Activated CD8-positive, alpha-beta memory T cell treated with anti-CD3 and anti-CD28 coated beads for 4 hours (primary cell): ENCODE results near the gene STX5.
"Not testable (repeated sequence)": the region's sequence is repeated elsewhere in the genome, so short reads cannot be mapped to it uniquely, and the experiment has no call there.

Source experiments
- DNase-seq, 2 donors: peaks; one replicate each; pipeline ENCODE4 v3.0.0-alpha.2; 2020; ENCODE audit warnings: low read depth in 2 of 2

Gene STX5

DNA sequence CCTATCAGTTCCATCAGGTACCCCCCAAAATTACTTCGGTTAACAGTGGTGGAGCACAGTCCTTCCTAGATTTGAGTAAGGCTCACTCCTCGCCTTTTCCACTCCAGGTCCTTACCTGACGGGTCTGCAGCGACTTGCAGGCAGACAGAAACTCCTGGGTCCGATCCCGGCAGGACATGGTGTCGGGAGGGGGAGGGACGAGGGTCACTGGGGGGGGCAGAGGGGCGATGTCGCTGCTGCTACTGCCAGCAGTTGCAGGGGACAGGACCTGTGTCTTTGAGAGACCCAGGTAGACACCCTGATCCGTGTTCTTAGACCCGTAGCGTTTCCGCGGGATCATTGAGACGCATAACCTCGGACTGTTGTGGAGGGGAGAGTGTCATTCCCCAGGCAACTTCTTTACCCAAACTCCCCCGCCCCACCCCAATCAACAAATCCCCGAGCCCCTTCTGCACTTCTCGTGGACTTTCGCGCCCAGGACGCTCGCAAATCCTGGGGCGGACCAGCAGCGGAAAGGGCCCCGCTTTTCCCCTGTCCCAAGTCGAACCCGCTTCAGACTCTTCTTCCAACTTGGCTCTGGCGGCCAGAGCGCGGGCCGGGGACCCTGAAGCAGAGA is 839 bp downstream of the STX5 start:
- no peak for DNase-seq

- not testable (repeated sequence) for DNase-seq
Measured at GRCh38 chr11:62828130-62828529, 3.7 kb downstream of the STX5 start.

DNA sequence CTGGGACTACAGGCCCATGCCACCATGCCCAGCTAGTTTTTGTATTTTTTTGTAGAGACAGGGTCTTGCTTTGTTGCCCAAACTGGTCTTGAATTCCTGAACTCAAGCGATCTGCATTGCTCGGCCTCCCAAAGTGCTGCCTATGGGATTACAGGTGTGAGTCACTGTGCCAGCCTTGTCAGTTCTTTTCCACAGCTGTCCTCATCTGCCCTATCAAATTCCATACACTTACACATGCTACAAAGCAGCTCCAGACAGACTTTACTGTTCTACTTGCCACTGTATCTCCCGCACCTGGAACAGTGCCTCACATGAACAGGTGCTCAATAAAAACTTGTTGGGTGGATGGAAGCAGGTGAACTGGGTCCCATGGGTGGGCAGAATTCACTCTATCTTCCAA is 8.2 kb downstream of the STX5 start:
- no peak for DNase-seq

DNA sequence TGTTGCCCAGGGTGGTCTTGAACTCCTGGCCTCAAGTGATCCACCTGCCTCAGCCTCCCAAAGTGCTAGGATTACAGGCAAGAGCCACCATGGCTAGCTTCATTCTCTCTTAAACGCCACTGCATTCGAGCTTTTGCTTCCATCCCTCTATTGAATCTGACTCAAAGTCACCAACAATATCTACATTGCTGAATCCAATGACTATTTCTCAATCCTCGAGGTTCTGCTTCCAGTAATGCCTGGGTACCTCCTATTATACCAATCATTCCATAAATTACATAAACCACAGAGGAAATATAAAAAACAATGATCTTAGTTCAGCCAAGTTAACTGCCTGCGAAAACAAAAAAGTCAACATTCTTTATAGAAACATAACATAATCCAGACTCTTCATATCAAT is 14.7 kb downstream of the STX5 start:
- DNase-seq = no peak

GRCh38 chr11:62816557-62816956 is 15.3 kb downstream of the STX5 start:
- DNase-seq = no peak

DNA sequence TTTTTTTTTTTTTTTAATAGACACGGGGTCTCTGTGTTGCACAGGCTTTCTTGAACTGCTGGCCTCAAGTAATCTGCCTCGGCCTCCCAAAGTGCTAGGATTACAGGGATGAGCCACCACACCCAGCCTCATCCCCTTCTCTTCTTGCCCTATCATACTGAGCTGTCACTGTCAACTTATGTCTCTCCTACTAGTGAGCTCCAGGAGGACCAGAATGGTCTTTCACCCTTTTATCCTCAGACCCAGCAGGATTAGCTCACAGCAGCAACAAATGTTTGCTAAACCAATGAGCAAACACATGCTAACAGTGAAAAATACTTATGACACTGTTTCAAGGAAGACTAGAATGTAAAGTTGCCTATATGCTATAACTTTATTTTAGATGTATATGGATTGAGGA is 20.2 kb downstream of the STX5 start:
- DNase-seq = no peak

GRCh38 chr11:62810748-62811147 is 21.1 kb downstream of the STX5 start:
- no peak for DNase-seq

DNA sequence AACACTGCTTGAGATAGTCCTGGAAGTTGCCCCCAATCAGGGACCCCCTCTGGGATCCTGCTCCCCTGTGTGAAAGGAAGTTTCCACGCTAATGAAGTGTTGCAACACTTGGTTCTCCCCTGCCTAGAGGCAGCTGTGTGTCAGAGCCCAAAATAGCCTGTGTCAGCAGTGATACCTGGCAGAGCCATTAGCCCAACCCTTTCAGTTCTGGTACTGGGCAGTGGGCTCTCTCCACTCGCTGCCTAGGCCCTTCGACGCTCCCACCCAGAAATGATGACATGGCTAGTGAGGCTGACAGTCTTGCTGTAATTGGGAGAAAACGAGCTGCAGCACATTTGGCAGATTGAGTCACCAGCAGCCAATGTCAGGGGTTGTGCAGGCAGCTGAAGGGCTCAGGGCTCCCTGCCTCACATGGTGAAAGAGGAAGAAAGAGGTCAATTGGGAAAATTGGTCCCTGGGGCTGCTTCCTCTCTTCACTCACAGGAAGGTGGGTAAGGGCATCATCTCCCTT is 25.2 kb downstream of the STX5 start:
- DNase-seq = no peak

DNA sequence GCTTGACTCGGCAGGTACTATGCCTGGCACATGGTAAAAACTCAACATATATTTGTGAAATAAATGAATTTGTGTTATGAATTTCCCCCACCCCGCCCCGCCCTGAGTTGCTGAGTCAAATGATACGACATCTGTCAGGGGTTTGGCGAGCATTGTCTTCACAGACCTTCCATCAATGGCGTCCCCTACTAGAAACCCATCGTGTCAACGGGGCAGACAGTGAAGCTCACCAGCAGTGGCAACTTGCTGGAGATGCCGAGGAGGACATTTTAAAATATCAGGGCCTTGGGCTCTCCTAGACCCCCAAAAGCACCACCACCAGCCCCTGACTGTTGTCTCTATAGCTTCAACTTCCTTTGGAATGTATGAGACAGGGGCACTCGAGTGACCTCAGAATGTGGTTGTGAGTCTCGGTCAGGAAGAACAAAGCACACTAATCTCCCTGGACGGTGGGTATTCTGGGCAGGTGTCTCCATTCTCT is 25.9 kb downstream of the STX5 start:
- no peak for DNase-seq

DNA sequence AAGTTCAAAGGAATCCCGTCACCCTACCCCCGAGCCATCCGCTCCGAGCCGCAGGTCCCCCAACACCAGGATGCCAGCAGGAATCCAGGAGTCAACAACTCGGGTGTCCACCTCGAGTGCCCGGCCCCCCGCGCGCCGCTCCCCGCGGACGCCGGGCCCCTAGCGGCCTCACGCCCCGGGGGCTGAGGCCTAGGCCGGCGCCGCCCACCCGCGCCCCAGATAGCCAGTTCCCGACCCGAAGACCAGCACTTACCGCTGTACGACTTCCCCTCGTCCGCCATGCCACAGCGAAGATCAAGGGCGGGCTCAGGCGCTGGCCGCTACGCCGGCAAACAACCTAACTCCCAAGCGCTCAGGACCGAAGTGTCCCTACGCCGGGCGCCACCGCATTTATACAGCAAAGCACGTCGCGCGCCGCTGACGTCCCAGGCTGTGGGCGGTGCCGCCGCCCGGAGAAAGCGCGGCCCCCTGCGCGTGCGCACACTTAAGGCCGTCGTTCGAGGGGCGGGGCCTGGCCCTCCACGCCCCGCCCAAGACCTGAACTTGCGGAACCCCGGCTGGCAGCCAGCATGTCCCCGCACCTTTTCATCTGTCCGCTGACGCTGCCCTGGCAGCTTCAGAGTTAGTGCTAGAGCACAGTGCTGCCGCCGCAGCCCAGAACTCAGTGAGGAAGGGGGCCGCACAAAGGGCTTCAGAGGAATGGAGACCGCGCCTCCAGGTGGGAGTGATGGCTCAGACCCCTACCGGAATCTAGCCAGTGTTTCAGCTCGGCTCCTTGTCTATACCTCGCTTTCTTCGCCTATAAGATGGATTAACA is 26.6 kb downstream of the STX5 start, which contains the start of gene NXF1:
Gene NXF1, minus strand, starts transcription at position 365 of the 817 bp plus-strand sequence. Its CDS starts 84 bp downstream, at position 281.
- peak; percentile 87 for DNase-seq

- no peak for DNase-seq
Measured at GRCh38 chr11:62804310-62805075, 27.4 kb downstream of the STX5 start.

DNA sequence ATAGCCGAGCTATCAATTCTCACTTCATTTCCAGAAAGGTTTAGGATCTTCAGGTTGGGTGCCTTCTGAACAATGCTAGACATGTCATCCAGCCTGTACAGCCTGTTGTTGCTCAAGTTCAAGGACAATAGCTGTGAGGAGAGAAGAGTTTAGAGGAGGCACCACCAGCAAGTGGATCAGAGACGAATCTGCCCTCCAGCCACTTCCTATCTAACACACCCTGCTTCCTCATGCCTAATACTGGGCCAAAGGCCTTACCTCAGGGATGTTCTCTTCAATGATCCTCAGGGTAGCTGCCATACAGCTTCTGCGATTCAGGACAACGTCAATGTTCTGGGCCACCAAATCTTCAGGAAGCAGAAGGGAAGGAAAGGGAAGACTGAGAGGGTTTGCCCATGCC is 30.8 kb downstream of the STX5 start:
- no peak for DNase-seq

DNA sequence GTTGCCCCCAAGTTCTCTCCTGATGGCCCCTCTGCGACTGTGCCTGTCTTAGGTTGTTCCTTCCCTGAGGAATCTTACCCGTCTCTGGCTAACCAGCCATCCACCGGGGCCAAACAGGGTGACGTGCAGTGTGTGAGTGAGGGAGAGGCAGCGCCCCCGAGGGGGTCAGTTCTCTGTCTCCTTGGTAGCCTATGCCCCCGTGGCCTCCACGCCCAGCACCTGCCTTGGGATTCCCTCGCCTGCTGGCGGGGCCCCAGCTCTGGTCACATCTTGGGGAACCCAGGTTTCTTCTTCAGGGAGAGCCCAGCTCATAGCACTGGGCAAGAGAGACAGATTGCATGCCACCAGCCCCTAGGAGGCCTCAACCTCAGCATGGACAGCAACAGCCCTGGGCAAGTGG is 32.4 kb downstream of the STX5 start:
- DNase-seq = no peak

GRCh38 chr11:62796281-62796680 is 35.6 kb downstream of the STX5 start:
- no peak for DNase-seq

DNA sequence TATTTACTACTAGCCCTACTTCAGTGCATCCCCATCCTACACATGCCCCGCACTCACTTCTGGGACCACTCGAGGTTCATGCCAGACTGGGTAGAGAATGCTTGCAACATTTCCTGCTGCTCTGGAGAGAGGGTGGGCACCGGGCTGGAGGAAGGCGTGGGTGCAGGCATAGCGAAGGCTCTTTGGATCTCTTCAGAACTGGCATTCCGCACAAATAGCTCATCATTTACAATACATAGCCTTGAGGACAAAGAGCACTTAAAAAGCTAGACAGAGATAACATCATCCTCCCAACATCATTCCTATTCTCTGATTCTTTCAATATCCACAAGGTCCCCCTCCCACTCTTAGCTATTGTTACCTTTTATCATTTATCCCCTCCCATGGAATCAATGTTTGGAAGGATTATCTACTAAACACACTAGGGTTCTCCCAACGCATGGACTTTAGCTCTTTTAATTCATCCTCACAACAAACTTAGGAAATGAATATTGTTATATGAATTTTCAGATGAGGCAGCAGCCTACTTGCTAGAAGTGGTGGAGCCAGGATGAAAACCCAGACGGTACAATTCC is 37.6 kb downstream of the STX5 start:
- DNase-seq = no peak

GRCh38 chr11:62792202-62792575 is 39.7 kb downstream of the STX5 start:
- DNase-seq = no peak

DNA sequence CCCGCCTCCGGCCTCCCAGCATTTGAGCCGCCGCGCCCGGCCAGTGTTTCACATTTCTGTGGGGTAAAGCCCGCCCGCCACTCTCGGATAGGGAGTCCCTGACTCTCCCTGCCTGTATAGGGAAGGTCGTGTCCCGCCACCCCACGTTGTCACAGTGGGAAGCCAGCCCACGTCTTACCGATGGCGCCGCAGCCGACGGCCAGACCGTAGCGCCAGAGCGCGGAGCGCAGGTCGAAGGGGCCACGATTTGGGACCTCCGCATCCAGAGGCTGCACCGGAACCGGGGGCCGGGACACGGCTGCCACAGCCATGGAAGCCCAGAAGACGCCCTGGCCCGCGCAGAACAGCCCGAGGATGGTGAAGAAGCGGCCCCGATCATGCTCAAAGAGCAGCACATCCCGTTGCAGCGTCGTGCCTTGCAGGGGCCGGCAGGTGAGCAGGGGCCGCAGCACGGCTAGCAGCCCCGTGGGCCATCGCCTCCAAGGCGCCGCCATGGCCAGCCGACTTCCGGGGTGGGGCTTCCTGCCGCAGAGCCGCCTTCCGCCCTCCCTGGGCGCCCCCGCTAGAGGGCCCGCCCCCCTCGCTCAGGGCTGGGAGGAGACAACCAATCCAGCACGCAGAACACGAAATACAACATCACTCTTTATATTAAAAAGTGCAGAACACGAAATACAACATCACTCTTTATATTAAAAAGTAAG is 40.2 kb downstream of the STX5 start, which contains the start of gene TMEM223:
Gene TMEM223, minus strand, starts transcription at position 506 of the 701 bp plus-strand sequence. Its CDS starts 12 bp downstream, at position 494.
- DNase-seq = peak; percentile 78 to 83

DNA sequence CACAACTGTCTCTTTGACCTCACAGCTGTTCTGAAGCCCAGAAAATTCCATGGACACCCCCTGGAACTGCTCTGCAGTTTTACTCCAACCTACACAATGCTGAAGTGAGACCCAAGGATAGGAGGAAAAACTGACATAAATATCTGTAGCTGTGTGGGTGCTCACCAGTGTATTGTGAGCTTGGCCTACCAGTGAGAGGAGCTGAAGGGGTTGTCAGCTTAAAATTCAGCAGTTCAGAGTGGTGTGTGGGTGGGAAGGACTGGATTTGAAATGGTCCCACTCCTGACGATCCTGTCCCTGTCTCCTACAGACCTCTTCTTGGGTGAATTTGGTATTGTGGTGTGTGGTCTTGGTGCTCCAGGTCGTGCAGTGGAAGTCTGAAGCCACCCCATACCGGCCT is 42.3 kb downstream of the STX5 start:
- DNase-seq = no peak

GRCh38 chr11:62788991-62789390 is 42.9 kb downstream of the STX5 start:
- DNase-seq = no peak

DNA sequence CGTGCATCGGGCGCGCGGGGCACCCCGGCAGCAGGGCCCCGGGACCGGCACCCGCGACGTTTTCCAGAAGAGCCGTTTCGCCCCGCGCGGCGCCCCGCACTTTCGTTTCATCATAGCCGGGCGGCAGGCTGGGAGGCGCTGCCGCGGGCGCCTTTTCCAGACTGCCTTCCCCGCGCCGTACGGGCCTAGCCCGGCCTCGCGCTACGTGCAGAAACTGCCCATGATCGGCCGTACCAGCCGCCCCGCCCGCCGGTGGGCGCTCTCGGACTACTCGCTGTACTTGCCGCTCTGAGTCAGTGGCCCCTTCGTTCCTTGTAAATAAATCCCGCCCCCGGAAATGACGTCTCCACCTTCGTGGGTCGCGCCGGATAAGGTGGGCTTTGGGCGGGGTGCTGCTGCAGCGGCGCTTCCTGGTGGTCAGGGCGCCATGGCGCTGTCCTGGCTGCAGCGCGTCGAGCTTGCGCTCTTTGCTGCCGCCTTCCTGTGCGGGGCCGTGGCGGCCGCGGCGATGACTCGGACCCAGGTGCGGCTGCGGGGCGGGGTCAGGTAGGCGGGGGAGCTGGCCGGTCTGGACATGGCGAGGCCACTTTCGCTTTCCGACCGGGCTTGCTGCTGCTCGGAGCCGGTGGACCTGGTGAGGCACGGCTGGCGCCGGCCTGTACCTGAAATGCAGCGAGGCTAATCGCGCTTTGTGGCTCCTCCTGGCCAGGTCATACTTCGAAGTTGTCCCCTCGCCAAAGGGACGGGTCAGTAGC is 44.7 kb downstream of the STX5 start, which contains the start of gene TMEM179B:
Gene TMEM179B, plus strand, starts transcription at position 398 of the 755 bp plus-strand sequence. Its CDS starts 30 bp downstream, at position 428.
- peak; percentile 98 to 99 for DNase-seq
